HEK293 (cell line): ENCODE results near the gene MST1R.

Experiments used
- CTCF ChIA-PET: fragments of 350-600 bp; formaldehyde crosslinking; extraction: SDS; loops from one replicate; lab custom pipeline; 2021; ENCODE audit warnings: antibody characterized with exemption; lab: Yijun Ruan, JAX
- POLR2A ChIA-PET: fragments of 300-600 bp; formaldehyde crosslinking; extraction: SDS; loops from one replicate; lab custom pipeline; 2020; ENCODE audit warnings: antibody characterized with exemption, inconsistent platforms; lab: Yijun Ruan, JAX
- H3K27ac ChIP-seq: fragments of 200-500 bp; sonication (Bioruptor generic); 2 replicates; pipeline ENCODE4 v1.5.1; 2014; ENCODE audit warnings: low read depth, low read length, control low read depth, inconsistent platforms; ENCODE audit errors: extremely low read depth
- H3K36me3 ChIP-seq, 2 experiments: fragments of 200-500 bp in 1 of 2; sonication (Bioruptor generic) in 1 of 2; 1 replicate in 1 of 2; 2 replicates in 1 of 2; pipeline ENCODE4 v1.5.1; 2014 to 2017; ENCODE audit warnings: inconsistent platforms in 2 of 2, low read length in 2 of 2; ENCODE audit not compliant: control insufficient read depth in 2 of 2, insufficient read depth in 1 of 2
- H3K4me1 ChIP-seq: fragments of 200-500 bp; sonication (Bioruptor generic); 2 replicates; pipeline ENCODE4 v1.5.1; 2014; ENCODE audit warnings: mild to moderate bottlenecking, low read length, inconsistent platforms; ENCODE audit not compliant: control insufficient read depth, insufficient read depth
- H3K4me3 ChIP-seq: 2 replicates; pipeline ENCODE4 v1.5.1; 2011; ENCODE audit warnings: low read depth, mild to moderate bottlenecking, control low read depth, low read length, moderate library complexity
- H3K9me3 ChIP-seq: fragments of 200-500 bp; sonication (Bioruptor generic); 2 replicates; pipeline ENCODE4 v1.5.1; 2014; ENCODE audit warnings: low read depth, low read length, inconsistent platforms; ENCODE audit not compliant: control insufficient read depth, insufficient read depth
- BCL11B ChIP-seq: fragments of 450-650 bp; formaldehyde crosslinking; IDR thresholded peaks from 2 replicates; pipeline ENCODE4 v1.5.1; 2016; ENCODE audit warnings: low read depth, missing biosample characterization, missing genetic modification characterization
- OVOL3 ChIP-seq: fragments of 450-650 bp; formaldehyde crosslinking; IDR thresholded peaks from 2 replicates; pipeline ENCODE4 v1.5.1; 2016; ENCODE audit warnings: missing biosample characterization, missing genetic modification characterization
- SALL2 ChIP-seq: fragments of 450-650 bp; formaldehyde crosslinking; IDR thresholded peaks from 2 replicates; pipeline ENCODE4 v1.5.0; 2017; ENCODE audit warnings: missing biosample characterization, mild to moderate bottlenecking, missing genetic modification characterization, borderline replicate concordance
- SCRT1 ChIP-seq: fragments of 450-650 bp; formaldehyde crosslinking; IDR thresholded peaks from 2 replicates; pipeline ENCODE4 v1.5.1; 2016; ENCODE audit warnings: missing biosample characterization, missing genetic modification characterization, borderline replicate concordance
- SCRT2 ChIP-seq: fragments of 450-650 bp; formaldehyde crosslinking; IDR thresholded peaks from 2 replicates; pipeline ENCODE4 v1.5.1; 2016; ENCODE audit warnings: missing biosample characterization, missing genetic modification characterization
- ZBTB44 ChIP-seq: fragments of 450-650 bp; IDR thresholded peaks from 2 replicates; pipeline ENCODE4 v1.5.1; 2018; ENCODE audit warnings: missing biosample characterization, mild to moderate bottlenecking, missing genetic modification characterization
- ZNF239 ChIP-seq: fragments of 450-650 bp; formaldehyde crosslinking; IDR thresholded peaks from 2 replicates; pipeline ENCODE4 v1.5.1; 2016; ENCODE audit warnings: missing biosample characterization, missing genetic modification characterization
- ZNF292 ChIP-seq: fragments of 450-650 bp; formaldehyde crosslinking; IDR thresholded peaks from 2 replicates; pipeline ENCODE4 v1.5.1; 2016; ENCODE audit warnings: low read depth, missing biosample characterization, missing genetic modification characterization, borderline replicate concordance
- ZNF335 ChIP-seq: fragments of 450-650 bp; formaldehyde crosslinking; conservative IDR thresholded peaks from 2 replicates; pipeline ENCODE4 v1.5.1; 2016; ENCODE audit warnings: missing biosample characterization, missing genetic modification characterization
- ZNF426 ChIP-seq: fragments of 450-650 bp; formaldehyde crosslinking; IDR thresholded peaks from 2 replicates; pipeline ENCODE4 v1.5.1; 2017; ENCODE audit warnings: missing biosample characterization, missing genetic modification characterization, mild to moderate bottlenecking, inconsistent platforms, moderate library complexity
- ZNF544 ChIP-seq: fragments of 450-650 bp; formaldehyde crosslinking; IDR thresholded peaks from 2 replicates; pipeline ENCODE4 v1.5.0; 2017; ENCODE audit warnings: missing biosample characterization, missing genetic modification characterization
- ZNF561 ChIP-seq: fragments of 450-650 bp; IDR thresholded peaks from 2 replicates; pipeline ENCODE4 v1.5.1; 2018; ENCODE audit warnings: missing biosample characterization, missing genetic modification characterization, borderline replicate concordance
- ZNF600 ChIP-seq: fragments of 450-650 bp; formaldehyde crosslinking; IDR thresholded peaks from 2 replicates; pipeline ENCODE4 v1.5.1; 2016; ENCODE audit warnings: missing biosample characterization, missing genetic modification characterization
- ZNF654 ChIP-seq: fragments of 450-650 bp; formaldehyde crosslinking; IDR thresholded peaks from 2 replicates; pipeline ENCODE4 v1.5.1; 2016; ENCODE audit warnings: low read depth, missing biosample characterization, missing genetic modification characterization
- ZNF670 ChIP-seq: fragments of 450-650 bp; formaldehyde crosslinking; IDR thresholded peaks from 2 replicates; pipeline ENCODE4 v1.5.1; 2016; ENCODE audit warnings: missing biosample characterization, missing genetic modification characterization, low read depth
- ZNF701 ChIP-seq: fragments of 450-650 bp; formaldehyde crosslinking; IDR thresholded peaks from 2 replicates; pipeline ENCODE4 v1.5.1; 2016; ENCODE audit warnings: missing biosample characterization, missing genetic modification characterization
- ZNF791 ChIP-seq: fragments of 450-650 bp; formaldehyde crosslinking; IDR thresholded peaks from 2 replicates; pipeline ENCODE4 v1.5.1; 2016; ENCODE audit warnings: missing biosample characterization, missing genetic modification characterization
- ZNF792 ChIP-seq: fragments of 450-650 bp; formaldehyde crosslinking; IDR thresholded peaks from 2 replicates; pipeline ENCODE4 v1.5.1; 2016; ENCODE audit warnings: missing biosample characterization, missing genetic modification characterization
- ZNF843 ChIP-seq: fragments of 450-650 bp; formaldehyde crosslinking; IDR thresholded peaks from 2 replicates; pipeline ENCODE4 v1.5.1; 2016; ENCODE audit warnings: missing biosample characterization, missing genetic modification characterization
- TF ChIP-seq, protein P1 (sequence below): fragments of 450-650 bp; formaldehyde crosslinking; IDR thresholded peaks from 2 replicates; pipeline ENCODE4 v1.5.1; 2016; ENCODE audit warnings: missing biosample characterization, missing genetic modification characterization

The MST1R gene

DNA sequence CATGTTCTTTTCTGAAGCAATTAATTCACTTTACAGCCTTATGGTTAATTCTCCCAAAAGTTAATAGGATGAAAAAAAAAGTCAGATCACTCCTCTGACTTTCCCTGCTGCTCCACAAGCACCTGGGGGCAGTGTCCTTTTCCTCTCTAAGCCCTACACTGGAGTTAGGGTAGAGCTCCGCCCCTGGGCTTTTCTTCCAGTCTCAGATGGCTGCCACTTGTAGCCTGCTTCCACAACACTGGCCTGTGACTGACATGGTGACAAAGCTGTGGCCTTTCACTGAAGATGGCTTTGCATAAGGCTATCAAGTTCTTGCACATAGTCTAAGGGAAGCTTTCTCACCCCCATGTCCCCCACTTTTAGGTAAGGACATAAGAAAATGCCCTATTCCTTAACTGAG is 27.2 kb upstream of the MST1R start:
- Histone ChIP-seq H3K9me3 (no peaks in the 10 kb centered on the region), H3K4me3 (no peak overlapping the region), H3K36me3 (no peaks in the 10 kb centered on the region), H3K27ac (no peak overlapping the region), H3K4me1 (no peaks in the 10 kb centered on the region; the same call in 1 of the 2 replicates)
- ChIA-PET POLR2A (interaction anchor here (1.4 kb wide), 1 partner anchor 9 kb away, joined by 9 read pairs; the partner anchor contains the start of gene RBM6), CTCF (interaction anchor here (0.7 to 1.2 kb wide), 2 partner anchors 10 to 126 kb away, joined by 3 read pairs; no protein-coding TSS in a partner anchor)
- TF ChIP-seq ZNF544 (no peak), OVOL3 (tag by site-specific recombination) (no peak), ZNF600 (tag by site-specific recombination) (peak; percentile 65; the same call in 1 of the 2 replicates), ZNF654 (tag by site-specific recombination) (peak; percentile 5; the same call in 1 of the 2 replicates), ZNF239 (tag by site-specific recombination) (no peak), SCRT1 (tag by site-specific recombination) (peak; percentile 86), ZNF335 (tag by site-specific recombination) (peak; percentile 65), SALL2 (no peak), ZNF292 (tag by site-specific recombination) (no peak), ZNF843 (no peak), BCL11B (tag by site-specific recombination) (no peak), SCRT2 (tag by site-specific recombination) (peak; percentile 97), ZNF791 (no peak), ZNF561 (0 out of 2 replicates have a peak, but pooled peaks have one; percentile 35)
- TF ChIP-seq, protein P1, sequence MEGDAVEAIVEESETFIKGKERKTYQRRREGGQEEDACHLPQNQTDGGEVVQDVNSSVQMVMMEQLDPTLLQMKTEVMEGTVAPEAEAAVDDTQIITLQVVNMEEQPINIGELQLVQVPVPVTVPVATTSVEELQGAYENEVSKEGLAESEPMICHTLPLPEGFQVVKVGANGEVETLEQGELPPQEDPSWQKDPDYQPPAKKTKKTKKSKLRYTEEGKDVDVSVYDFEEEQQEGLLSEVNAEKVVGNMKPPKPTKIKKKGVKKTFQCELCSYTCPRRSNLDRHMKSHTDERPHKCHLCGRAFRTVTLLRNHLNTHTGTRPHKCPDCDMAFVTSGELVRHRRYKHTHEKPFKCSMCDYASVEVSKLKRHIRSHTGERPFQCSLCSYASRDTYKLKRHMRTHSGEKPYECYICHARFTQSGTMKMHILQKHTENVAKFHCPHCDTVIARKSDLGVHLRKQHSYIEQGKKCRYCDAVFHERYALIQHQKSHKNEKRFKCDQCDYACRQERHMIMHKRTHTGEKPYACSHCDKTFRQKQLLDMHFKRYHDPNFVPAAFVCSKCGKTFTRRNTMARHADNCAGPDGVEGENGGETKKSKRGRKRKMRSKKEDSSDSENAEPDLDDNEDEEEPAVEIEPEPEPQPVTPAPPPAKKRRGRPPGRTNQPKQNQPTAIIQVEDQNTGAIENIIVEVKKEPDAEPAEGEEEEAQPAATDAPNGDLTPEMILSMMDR = 0 out of 2 replicates have a peak, but pooled peaks have one; percentile 12

DNA sequence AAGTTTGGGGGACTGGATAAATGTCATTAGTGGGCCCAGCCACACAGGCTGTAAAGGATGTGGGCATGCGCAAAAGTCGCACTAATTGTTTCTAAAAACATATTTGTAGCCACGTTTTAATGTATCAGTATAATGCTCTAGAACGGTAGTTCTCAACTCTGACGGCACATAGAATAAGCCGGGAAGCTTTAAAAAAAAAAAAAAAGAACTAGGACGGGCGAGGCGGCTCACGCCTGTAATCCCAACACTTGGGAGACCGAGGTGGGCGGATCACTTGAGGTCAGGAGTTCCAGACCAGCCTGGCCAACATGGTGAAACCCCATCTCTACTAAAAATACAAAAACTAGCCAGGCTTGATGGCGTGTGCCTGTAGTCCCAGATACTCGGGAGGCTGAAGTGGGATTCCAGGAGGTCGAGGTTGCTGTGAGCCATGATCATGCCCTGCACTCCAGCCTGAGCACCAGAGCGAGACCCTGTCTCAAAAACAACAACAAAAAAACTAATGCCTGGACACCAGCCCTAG is 26.6 kb upstream of the MST1R start:
- H3K4me3 ChIP-seq = peak overlapping the region; percentile 82
- POLR2A ChIA-PET = interaction anchor here (0.6 to 1.6 kb wide), 8 partner anchors 9 to 403 kb away, joined by 3 to 43 read pairs (median 4); partner anchors contain the start of gene RBM6
- TF ChIP-seq ZNF335 (tag by site-specific recombination) (no peak), ZNF701 (tag by site-specific recombination) (no peak), ZBTB44 (tag by site-specific recombination) (no peak), ZNF792 (no peak), ZNF426 (tag by site-specific recombination) (no peak), ZNF670 (tag by site-specific recombination) (no peak), ZNF654 (tag by site-specific recombination) (no peak)
- no peaks in the 10 kb centered on the region; the same call in 1 of the 2 replicates for H3K4me1 ChIP-seq
- CTCF ChIA-PET = interaction anchor here (0.6 to 0.9 kb wide), 5 partner anchors 12 to 190 kb away, joined by 3 to 5 read pairs (median 3); no protein-coding TSS in a partner anchor
- H3K36me3 ChIP-seq = no peaks in the 10 kb centered on the region
- no peaks in the 10 kb centered on the region for H3K9me3 ChIP-seq
- H3K27ac ChIP-seq = peak overlapping the region; percentile 32; the same call in 1 of the 2 replicates
